ENCODE results near the gene CAMK2G.

GRCh38 chr10:73801253-73801590, 73.1 kb downstream of the CAMK2G start:
- TF ChIP-seq EZH2 (IDR thresholded peaks at IDR 0.05; ENCODE audit: borderline replicate concordance, low read depth, low read length, severe bottlenecking) (no peak), CTCF (IDR thresholded peaks at IDR 0.05; ENCODE audit: borderline replicate concordance, extremely low read depth, low read length, poor library complexity, severe bottlenecking) (no peak)
